Nasal cavity respiratory epithelium epithelial cell of viscerocranial mucosa (primary cell): Measurements from ENCODE around the gene KCNH1. TPM values are rescaled to one million over a fixed set of nuclear protein-coding genes. Genes with fewer than 3 reads are reported as not detected.

ENCODE experiments used
- total RNA-seq: library from RNA; depleted of rRNA; stranded (reverse); fragments of >200 nt; gene quantifications from 2 replicates; pipeline ENCODE4 v1.2.3, GENCODE V29; 2014

The KCNH1 gene, protein sequence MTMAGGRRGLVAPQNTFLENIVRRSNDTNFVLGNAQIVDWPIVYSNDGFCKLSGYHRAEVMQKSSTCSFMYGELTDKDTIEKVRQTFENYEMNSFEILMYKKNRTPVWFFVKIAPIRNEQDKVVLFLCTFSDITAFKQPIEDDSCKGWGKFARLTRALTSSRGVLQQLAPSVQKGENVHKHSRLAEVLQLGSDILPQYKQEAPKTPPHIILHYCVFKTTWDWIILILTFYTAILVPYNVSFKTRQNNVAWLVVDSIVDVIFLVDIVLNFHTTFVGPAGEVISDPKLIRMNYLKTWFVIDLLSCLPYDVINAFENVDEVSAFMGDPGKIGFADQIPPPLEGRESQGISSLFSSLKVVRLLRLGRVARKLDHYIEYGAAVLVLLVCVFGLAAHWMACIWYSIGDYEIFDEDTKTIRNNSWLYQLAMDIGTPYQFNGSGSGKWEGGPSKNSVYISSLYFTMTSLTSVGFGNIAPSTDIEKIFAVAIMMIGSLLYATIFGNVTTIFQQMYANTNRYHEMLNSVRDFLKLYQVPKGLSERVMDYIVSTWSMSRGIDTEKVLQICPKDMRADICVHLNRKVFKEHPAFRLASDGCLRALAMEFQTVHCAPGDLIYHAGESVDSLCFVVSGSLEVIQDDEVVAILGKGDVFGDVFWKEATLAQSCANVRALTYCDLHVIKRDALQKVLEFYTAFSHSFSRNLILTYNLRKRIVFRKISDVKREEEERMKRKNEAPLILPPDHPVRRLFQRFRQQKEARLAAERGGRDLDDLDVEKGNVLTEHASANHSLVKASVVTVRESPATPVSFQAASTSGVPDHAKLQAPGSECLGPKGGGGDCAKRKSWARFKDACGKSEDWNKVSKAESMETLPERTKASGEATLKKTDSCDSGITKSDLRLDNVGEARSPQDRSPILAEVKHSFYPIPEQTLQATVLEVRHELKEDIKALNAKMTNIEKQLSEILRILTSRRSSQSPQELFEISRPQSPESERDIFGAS
- not detected in 2 replicates for total RNA-seq

DNA sequence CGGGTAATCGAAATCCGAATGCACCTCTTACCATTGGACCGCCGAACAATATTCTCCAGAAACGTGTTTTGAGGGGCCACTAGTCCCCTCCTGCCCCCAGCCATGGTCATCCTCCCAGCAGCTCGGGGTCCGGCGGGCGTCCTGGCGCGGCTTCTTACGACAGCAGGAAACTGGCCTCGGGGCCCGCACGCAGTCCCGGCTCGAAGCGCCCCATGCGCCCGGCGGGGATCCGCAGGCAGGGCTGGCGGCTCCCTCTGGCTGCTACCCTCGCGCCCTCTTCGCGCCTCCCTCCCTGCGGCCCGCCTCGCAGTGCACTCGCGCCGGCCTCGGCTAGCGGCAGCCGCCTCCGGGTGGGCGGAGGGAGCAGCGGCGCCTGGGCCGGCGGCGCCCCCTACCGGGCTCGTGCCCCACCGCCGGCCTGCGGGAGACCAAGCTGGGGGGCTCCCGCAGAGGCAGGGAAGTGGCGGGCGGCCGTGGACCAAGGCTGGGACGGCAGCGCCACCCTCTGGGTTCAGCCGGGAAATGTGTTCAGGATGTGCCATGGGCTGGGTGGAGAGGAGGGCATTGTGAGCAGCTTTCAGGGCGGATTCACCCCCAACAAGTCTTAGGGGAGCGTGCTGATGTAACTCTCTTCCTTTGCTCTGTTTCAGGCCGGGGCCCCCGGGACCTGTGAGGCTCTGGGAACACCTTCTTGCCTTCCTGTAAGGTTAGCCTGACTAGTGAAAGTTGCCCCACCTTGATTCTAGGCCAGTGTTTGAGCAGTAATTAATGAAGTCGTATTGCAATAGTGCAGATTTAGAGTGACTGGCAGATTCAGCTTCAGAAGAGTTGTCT, at the start of gene KCNH1:
TSS of gene KCNH1 (minus strand) at position 313 of the 834 bp plus-strand sequence. CDS start at position 110, 203 bp downstream.

Other genes with a start within 250 kb of the KCNH1 start
- 13.0 and 24.1 TPM in 2 replicates for gene RCOR3, start 125.2 kb upstream of the KCNH1 start, total RNA-seq
- 1.0 and 8.3 TPM in 2 replicates for gene TRAF5, start 192.7 kb upstream of the KCNH1 start, total RNA-seq